DOHH2 (cell line): ENCODE measurements around the gene FAM43B.

Experiments
- EZH2phosphoT487 ChIP-seq: fragments of 200-600 bp; sonication (generic); IDR thresholded peaks from 2 replicates; pipeline ENCODE4 v1.6.1; 2017; ENCODE audit warnings: borderline replicate concordance, mild to moderate bottlenecking, antibody characterized with exemption, low read length, moderate library complexity, mixed read lengths
- TF ChIP-seq, protein P1 (sequence below): fragments of 200-600 bp; sonication (generic); IDR thresholded peaks from one replicate; pipeline ENCODE4 v1.5.1; 2014; ENCODE audit warnings: antibody characterized with exemption, mild to moderate bottlenecking, low read depth, low read length; ENCODE audit not compliant: poor library complexity, severe bottlenecking

DNA sequence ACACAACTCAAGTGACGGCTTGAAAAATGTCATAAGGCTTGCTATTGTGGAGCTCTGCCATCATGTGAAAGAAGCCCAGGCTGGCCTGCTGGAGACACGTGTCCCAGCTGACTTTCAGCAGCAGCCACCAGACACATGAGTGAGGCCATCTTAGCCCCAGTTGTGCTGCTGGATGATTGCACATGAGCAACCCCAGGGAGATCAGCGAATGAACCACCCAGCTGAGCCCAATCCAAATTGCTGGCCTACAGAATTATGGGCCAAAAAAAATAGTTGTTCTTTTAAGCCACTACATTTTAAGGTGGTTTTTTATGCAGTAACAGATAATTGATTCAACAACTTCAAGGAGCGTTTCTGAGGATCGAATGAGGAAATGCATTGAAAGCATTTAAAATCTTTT is 19.1 kb downstream of the FAM43B start:
- TF ChIP-seq, protein P1, sequence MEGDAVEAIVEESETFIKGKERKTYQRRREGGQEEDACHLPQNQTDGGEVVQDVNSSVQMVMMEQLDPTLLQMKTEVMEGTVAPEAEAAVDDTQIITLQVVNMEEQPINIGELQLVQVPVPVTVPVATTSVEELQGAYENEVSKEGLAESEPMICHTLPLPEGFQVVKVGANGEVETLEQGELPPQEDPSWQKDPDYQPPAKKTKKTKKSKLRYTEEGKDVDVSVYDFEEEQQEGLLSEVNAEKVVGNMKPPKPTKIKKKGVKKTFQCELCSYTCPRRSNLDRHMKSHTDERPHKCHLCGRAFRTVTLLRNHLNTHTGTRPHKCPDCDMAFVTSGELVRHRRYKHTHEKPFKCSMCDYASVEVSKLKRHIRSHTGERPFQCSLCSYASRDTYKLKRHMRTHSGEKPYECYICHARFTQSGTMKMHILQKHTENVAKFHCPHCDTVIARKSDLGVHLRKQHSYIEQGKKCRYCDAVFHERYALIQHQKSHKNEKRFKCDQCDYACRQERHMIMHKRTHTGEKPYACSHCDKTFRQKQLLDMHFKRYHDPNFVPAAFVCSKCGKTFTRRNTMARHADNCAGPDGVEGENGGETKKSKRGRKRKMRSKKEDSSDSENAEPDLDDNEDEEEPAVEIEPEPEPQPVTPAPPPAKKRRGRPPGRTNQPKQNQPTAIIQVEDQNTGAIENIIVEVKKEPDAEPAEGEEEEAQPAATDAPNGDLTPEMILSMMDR = no peak
- no peak for TF ChIP-seq EZH2phosphoT487
